OCI-LY7 (cell line): ENCODE measurements around the gene MIA3. TPM values are rescaled to one million over a fixed set of nuclear protein-coding genes. Genes with fewer than 3 reads are reported as not detected.
A peak's percentile ranks its signal among the peaks of the same experiment; 100 is the strongest.

ENCODE experiments used
- BruUV-seq: library from RNA; stranded (reverse); fragments of 400-500 nt; replicated peaks from 2 replicates; lab custom pipeline; 2021; lab: Mats Ljungman, UMichigan
- CTCF ChIA-PET: fragments of 300-600 bp; sonication (Branson Sonifier 250); formaldehyde crosslinking; loops from one replicate; lab custom pipeline; 2022; ENCODE audit warnings: antibody characterized with exemption; ENCODE audit not compliant: unreplicated experiment; lab: Charles Lee
- POLR2A ChIA-PET: fragments of 300-600 bp; sonication (Branson Sonifier 250); formaldehyde crosslinking; loops from one replicate; lab custom pipeline; 2022; ENCODE audit warnings: antibody characterized with exemption; lab: Charles Lee
- DNase-seq: peaks from one replicate; pipeline ENCODE4 v3.0.0-alpha.2; 2015; ENCODE audit warnings: low spot score
- H2AFZ ChIP-seq: fragments of 200-600 bp; sonication (generic), shearing (Covaris generic); 2 replicates; pipeline ENCODE4 v1.6.1; 2014; ENCODE audit warnings: mild to moderate bottlenecking, antibody characterized with exemption, low read length, moderate library complexity
- H3K27ac ChIP-seq: fragments of 200-600 bp; sonication (generic); 2 replicates; pipeline ENCODE4 v1.5.1; 2014; ENCODE audit warnings: mixed run types, low read depth, mild to moderate bottlenecking, moderate library complexity, low read length, inconsistent platforms; ENCODE audit not compliant: poor library complexity, severe bottlenecking
- H3K36me3 ChIP-seq: fragments of 200-600 bp; sonication (generic); 2 replicates; pipeline ENCODE4 v1.6.1; 2014; ENCODE audit warnings: mild to moderate bottlenecking, antibody characterized with exemption, low read length, moderate library complexity, mixed read lengths; ENCODE audit not compliant: insufficient read depth
- H3K4me1 ChIP-seq: fragments of 200-600 bp; sonication (generic); 2 replicates; pipeline ENCODE4 v1.5.1; 2014; ENCODE audit warnings: mild to moderate bottlenecking, low read length; ENCODE audit not compliant: insufficient read depth, poor library complexity, severe bottlenecking
- H3K4me2 ChIP-seq: fragments of 200-600 bp; sonication (generic); 2 replicates; pipeline ENCODE4 v1.6.1; 2014; ENCODE audit warnings: mild to moderate bottlenecking, low read length
- H3K4me3 ChIP-seq: fragments of 200-600 bp; sonication (generic); 2 replicates; pipeline ENCODE4 v1.5.1; 2014; ENCODE audit warnings: mild to moderate bottlenecking, low read depth, low read length; ENCODE audit not compliant: poor library complexity, severe bottlenecking
- H3K79me2 ChIP-seq: fragments of 200-600 bp; sonication (generic); 2 replicates; pipeline ENCODE4 v1.6.1; 2016; ENCODE audit warnings: low read depth, mild to moderate bottlenecking, low read length, moderate library complexity, mixed read lengths; ENCODE audit not compliant: insufficient read depth
- H3K9me2 ChIP-seq: fragments of 200-600 bp; sonication (generic); 2 replicates; pipeline ENCODE4 v1.6.1; 2016; ENCODE audit warnings: mild to moderate bottlenecking, low read length, mixed read lengths; ENCODE audit not compliant: insufficient read depth
- H3K9me3 ChIP-seq: fragments of 200-600 bp; sonication (generic); 2 replicates; pipeline ENCODE4 v1.6.1; 2014; ENCODE audit warnings: mild to moderate bottlenecking, mixed run types, low read length, mixed read lengths
- H4K20me1 ChIP-seq: fragments of 200-600 bp; sonication (generic); 2 replicates; pipeline ENCODE4 v1.6.1; 2014; ENCODE audit warnings: mild to moderate bottlenecking, antibody characterized with exemption, low read length, moderate library complexity, mixed read lengths; ENCODE audit not compliant: insufficient read depth
- EZH2phosphoT487 ChIP-seq: fragments of 200-600 bp; sonication (generic); IDR thresholded peaks from 2 replicates; pipeline ENCODE4 v1.6.1; 2018; ENCODE audit warnings: low read depth, borderline replicate concordance, mild to moderate bottlenecking, mixed run types, antibody characterized with exemption, low read length, moderate library complexity, mixed read lengths
- intact Hi-C: fragments of 100-400 bp; cut with micrococcal nuclease; formaldehyde crosslinking; loops from one replicate; pipeline ENCODE4 v1.10.0; 2022; ENCODE audit not compliant: unreplicated experiment
- total RNA-seq, 2 experiments: library from RNA; depleted of rRNA in 1 of 2; stranded (reverse); fragments of >200 nt in 1 of 2; shearing (Covaris generic) in 1 of 2; gene quantifications; 2 replicates each; pipeline ENCODE4 v1.2.3, GENCODE V29; 2014 to 2022
- TF ChIP-seq, protein P1 (sequence below): fragments of 200-600 bp; sonication (generic); conservative IDR thresholded peaks from 2 replicates; pipeline ENCODE4 v1.5.1; 2014; ENCODE audit warnings: mild to moderate bottlenecking, antibody characterized with exemption, low read length, moderate library complexity, mixed read lengths

Gene MIA3
- total RNA-seq, 2 experiments from 2014 or later: 23.5 to 57.1 TPM

DNA sequence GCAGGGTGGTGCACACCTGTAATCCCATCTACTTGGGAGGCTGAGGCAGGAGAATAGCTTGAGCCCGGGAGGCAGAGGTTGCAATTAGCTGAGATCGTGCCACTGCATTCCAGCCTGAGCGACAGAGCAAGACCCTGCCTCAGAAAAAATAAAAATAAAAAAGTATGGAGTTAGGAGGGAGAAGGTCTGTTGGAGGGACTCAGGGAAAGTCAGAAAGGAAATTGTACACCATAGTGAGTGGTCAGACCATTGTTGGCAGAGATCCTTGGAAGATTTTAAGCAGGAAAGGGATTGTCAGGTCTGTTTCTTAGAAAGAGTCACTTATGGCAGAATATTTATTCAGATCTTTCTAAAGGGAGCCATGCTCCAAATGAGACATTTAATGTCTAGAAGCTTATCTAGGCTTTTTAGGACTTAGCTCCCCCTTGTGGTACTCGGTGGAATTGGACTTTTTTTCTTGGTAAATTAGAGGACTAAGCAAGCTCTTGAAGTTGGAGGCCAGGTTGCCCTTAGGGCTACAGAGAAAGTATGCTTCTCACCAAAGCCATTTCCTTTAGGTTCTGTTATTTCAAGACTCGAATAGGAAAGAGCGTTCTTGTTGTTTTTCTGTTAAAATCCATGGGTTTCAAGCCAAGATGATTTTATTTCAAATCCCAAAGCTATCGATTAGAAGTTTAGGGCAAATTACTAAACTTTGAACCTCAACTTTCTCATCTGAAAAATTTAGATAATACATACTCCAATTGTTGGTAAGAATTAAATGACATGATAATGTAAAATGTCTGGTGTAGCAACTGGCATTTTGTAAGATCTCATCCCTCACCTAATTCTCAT is 16.5 kb downstream of the MIA3 start:
- H3K36me3 ChIP-seq: no peaks in the 10 kb centered on the region
- ChIA-PET POLR2A (interaction anchor here (0.7 to 1.2 kb wide), 9 partner anchors 9 to 175 kb away, joined by 3 to 6 read pairs (median 3); partner anchors contain the start of gene TAF1A), CTCF (interaction anchor here (0.8 to 0.9 kb wide), 2 partner anchors 11 to 15 kb away, joined by 3 read pairs; no protein-coding TSS in a partner anchor)
- H3K79me2 ChIP-seq: no peaks in the 10 kb centered on the region
- no TSS peak for BruUV-seq
- intact Hi-C loops: loop anchor here (1.0 kb wide), 1 partner anchor 169 kb away; no protein-coding TSS in a partner anchor
- H2AFZ ChIP-seq: no peak overlapping the region
- no peaks in the 10 kb centered on the region for H3K9me2 ChIP-seq
- no peaks in the 10 kb centered on the region for H3K9me3 ChIP-seq
- H3K4me1 ChIP-seq: no peaks in the 10 kb centered on the region
- TF ChIP-seq, protein P1, sequence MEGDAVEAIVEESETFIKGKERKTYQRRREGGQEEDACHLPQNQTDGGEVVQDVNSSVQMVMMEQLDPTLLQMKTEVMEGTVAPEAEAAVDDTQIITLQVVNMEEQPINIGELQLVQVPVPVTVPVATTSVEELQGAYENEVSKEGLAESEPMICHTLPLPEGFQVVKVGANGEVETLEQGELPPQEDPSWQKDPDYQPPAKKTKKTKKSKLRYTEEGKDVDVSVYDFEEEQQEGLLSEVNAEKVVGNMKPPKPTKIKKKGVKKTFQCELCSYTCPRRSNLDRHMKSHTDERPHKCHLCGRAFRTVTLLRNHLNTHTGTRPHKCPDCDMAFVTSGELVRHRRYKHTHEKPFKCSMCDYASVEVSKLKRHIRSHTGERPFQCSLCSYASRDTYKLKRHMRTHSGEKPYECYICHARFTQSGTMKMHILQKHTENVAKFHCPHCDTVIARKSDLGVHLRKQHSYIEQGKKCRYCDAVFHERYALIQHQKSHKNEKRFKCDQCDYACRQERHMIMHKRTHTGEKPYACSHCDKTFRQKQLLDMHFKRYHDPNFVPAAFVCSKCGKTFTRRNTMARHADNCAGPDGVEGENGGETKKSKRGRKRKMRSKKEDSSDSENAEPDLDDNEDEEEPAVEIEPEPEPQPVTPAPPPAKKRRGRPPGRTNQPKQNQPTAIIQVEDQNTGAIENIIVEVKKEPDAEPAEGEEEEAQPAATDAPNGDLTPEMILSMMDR: peak; percentile 96
- no peak for TF ChIP-seq EZH2phosphoT487
- H4K20me1 ChIP-seq: no peaks in the 10 kb centered on the region
- H3K4me2 ChIP-seq: no peak overlapping the region
- H3K4me3 ChIP-seq: no peak overlapping the region
- peak; percentile 86 for DNase-seq
- no peak overlapping the region for H3K27ac ChIP-seq

- CTCF ChIA-PET: no interaction called here
- no peaks in the 10 kb centered on the region for H4K20me1 ChIP-seq
- H3K9me2 ChIP-seq: no peaks in the 10 kb centered on the region
- POLR2A ChIA-PET: interaction anchor here (0.6 to 1.1 kb wide), 2 partner anchors 34 to 52 kb away, joined by 3 read pairs; partner anchors contain the start of gene TAF1A
- H3K27ac ChIP-seq: no peak overlapping the region
- peaks cover 2% of the 10 kb centered on the region; the same call in 1 of the 2 replicates for H3K36me3 ChIP-seq
- BruUV-seq: no TSS peak
- H3K9me3 ChIP-seq: no peaks in the 10 kb centered on the region
- H3K4me3 ChIP-seq: no peak overlapping the region
- intact Hi-C loops: no loop called here
- no peak overlapping the region for H2AFZ ChIP-seq
- TF ChIP-seq, protein P1: no peak
- no peak for TF ChIP-seq EZH2phosphoT487
- H3K4me2 ChIP-seq: no peak overlapping the region
- peaks cover 15% of the 10 kb centered on the region for H3K4me1 ChIP-seq
- H3K79me2 ChIP-seq: peaks cover 17% of the 10 kb centered on the region
- no peak for DNase-seq
Observed at GRCh38 chr1:222641269-222641948, 23.5 kb downstream of the MIA3 start.
